ENCODE results near the gene HOXB6.

DNA sequence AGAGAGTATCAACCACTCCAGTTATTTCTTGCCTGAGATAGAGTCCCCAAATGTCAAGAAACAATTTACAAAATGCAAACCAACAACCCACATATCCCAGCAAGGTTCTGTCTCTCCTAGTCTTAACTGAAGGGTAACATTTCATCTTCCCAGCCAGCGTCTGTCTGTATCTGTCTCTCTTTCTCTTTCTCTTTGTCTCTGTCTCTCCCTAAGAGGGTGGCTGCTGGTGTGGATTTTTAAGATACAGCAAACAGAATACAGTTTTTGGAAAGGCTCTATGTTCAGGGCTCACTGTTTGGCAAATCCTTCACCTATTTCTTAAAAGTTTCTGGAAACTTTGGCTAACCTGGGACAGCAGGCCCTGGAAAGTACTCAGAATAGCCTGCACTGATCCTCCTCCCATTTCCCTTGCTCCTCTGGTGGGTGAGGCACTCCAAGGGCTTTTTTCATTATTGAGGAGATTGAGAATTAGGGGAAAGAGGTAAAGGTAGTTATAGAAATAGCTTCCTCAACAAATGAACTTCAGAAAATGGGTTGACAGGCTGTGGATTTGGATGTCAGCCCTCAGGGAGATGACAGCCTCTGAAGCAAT is 32.9 kb downstream of the HOXB6 start:
- TF ChIP-seq, protein P1, sequence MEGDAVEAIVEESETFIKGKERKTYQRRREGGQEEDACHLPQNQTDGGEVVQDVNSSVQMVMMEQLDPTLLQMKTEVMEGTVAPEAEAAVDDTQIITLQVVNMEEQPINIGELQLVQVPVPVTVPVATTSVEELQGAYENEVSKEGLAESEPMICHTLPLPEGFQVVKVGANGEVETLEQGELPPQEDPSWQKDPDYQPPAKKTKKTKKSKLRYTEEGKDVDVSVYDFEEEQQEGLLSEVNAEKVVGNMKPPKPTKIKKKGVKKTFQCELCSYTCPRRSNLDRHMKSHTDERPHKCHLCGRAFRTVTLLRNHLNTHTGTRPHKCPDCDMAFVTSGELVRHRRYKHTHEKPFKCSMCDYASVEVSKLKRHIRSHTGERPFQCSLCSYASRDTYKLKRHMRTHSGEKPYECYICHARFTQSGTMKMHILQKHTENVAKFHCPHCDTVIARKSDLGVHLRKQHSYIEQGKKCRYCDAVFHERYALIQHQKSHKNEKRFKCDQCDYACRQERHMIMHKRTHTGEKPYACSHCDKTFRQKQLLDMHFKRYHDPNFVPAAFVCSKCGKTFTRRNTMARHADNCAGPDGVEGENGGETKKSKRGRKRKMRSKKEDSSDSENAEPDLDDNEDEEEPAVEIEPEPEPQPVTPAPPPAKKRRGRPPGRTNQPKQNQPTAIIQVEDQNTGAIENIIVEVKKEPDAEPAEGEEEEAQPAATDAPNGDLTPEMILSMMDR (IDR thresholded peaks at IDR 0.05; ENCODE audit: low read depth, low read length, missing input control), result no peak
- TF ChIP-seq, protein P2, sequence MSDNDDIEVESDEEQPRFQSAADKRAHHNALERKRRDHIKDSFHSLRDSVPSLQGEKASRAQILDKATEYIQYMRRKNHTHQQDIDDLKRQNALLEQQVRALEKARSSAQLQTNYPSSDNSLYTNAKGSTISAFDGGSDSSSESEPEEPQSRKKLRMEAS (IDR thresholded peaks at IDR 0.05), result no peak
- no peak for TF ChIP-seq RXRA (IDR thresholded peaks at IDR 0.05)
- TF ChIP-seq GABPA (IDR thresholded peaks at IDR 0.05 in 1 of 2, conservative IDR thresholded peaks at IDR 0.05 in 1 of 2), result no peak
- TF ChIP-seq, protein P3, sequence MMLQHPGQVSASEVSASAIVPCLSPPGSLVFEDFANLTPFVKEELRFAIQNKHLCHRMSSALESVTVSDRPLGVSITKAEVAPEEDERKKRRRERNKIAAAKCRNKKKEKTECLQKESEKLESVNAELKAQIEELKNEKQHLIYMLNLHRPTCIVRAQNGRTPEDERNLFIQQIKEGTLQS (IDR thresholded peaks at IDR 0.05), result no peak
- TF ChIP-seq, protein P4, sequence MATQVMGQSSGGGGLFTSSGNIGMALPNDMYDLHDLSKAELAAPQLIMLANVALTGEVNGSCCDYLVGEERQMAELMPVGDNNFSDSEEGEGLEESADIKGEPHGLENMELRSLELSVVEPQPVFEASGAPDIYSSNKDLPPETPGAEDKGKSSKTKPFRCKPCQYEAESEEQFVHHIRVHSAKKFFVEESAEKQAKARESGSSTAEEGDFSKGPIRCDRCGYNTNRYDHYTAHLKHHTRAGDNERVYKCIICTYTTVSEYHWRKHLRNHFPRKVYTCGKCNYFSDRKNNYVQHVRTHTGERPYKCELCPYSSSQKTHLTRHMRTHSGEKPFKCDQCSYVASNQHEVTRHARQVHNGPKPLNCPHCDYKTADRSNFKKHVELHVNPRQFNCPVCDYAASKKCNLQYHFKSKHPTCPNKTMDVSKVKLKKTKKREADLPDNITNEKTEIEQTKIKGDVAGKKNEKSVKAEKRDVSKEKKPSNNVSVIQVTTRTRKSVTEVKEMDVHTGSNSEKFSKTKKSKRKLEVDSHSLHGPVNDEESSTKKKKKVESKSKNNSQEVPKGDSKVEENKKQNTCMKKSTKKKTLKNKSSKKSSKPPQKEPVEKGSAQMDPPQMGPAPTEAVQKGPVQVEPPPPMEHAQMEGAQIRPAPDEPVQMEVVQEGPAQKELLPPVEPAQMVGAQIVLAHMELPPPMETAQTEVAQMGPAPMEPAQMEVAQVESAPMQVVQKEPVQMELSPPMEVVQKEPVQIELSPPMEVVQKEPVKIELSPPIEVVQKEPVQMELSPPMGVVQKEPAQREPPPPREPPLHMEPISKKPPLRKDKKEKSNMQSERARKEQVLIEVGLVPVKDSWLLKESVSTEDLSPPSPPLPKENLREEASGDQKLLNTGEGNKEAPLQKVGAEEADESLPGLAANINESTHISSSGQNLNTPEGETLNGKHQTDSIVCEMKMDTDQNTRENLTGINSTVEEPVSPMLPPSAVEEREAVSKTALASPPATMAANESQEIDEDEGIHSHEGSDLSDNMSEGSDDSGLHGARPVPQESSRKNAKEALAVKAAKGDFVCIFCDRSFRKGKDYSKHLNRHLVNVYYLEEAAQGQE (IDR thresholded peaks at IDR 0.05), result no peak
- no peak for TF ChIP-seq EGR1 (IDR thresholded peaks at IDR 0.05; ENCODE audit: low read depth in 2 of 2)
